HG03439 (cell line): Measurements from ENCODE around the gene MED12.

Experiments used
- ATAC-seq: cut with Tn5 transposase; IDR thresholded peaks from one replicate; pipeline ENCODE4 v1.9.1; 2021; ENCODE audit warnings: mild to moderate bottlenecking, moderate library complexity; ENCODE audit not compliant: unreplicated experiment

MED12 gene

GRCh38 chrX:71184803-71185495 lies 66.6 kb downstream of the MED12 start:
- ATAC-seq: no peak

GRCh38 chrX:71191248-71191647 lies 72.9 kb downstream of the MED12 start:
- no peak for ATAC-seq
